ENCODE results near the gene DOCK2.

DNA sequence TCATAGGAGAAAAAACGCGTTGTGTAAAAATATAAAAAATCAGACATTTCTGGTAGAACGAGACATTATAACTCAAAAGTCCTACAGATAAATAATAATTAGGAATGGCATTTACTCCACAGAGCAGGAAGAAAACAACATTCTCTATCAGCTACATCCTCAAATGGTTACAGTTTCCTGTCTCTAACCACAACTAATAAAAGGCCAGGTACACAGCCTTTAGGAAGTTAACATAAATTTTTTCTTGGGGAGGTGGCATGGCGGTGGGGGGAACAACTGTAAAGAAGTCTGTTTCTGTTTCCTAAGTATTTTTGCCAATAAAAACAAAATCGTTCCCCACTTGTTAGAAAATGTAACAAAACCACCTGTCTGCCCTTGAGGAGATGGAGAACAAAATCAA is 298.7 kb downstream of the DOCK2 start:
- TF ChIP-seq, protein P1, sequence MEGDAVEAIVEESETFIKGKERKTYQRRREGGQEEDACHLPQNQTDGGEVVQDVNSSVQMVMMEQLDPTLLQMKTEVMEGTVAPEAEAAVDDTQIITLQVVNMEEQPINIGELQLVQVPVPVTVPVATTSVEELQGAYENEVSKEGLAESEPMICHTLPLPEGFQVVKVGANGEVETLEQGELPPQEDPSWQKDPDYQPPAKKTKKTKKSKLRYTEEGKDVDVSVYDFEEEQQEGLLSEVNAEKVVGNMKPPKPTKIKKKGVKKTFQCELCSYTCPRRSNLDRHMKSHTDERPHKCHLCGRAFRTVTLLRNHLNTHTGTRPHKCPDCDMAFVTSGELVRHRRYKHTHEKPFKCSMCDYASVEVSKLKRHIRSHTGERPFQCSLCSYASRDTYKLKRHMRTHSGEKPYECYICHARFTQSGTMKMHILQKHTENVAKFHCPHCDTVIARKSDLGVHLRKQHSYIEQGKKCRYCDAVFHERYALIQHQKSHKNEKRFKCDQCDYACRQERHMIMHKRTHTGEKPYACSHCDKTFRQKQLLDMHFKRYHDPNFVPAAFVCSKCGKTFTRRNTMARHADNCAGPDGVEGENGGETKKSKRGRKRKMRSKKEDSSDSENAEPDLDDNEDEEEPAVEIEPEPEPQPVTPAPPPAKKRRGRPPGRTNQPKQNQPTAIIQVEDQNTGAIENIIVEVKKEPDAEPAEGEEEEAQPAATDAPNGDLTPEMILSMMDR (IDR thresholded peaks at IDR 0.05) = no peak
- TF ChIP-seq POLR2A (IDR thresholded peaks at IDR 0.05) = no peak

Measured in adrenal gland (tissue), 5 donors.